ENCODE measurements around the gene GOLPH3.

The GOLPH3 gene

GRCh38 chr5:32159328-32160072 lies 14.6 kb downstream of the GOLPH3 start:
- H3K9me3 ChIP-seq: no peaks in the 10 kb centered on the region
- H3K27me3 ChIP-seq: no peaks in the 10 kb centered on the region
- H3K4me1 ChIP-seq: no peaks in the 10 kb centered on the region
- no peaks in the 10 kb centered on the region; the same call in 1 of the 2 replicates for H3K36me3 ChIP-seq
- DNase-seq: no peak
- TF ChIP-seq CTCF (IDR thresholded peaks at IDR 0.05; ENCODE audit: low read depth, low read length): no peak
- H3K4me3 ChIP-seq (ENCODE audit: low read depth, low read length): no peak overlapping the region

GRCh38 chr5:32158679-32158975 lies 15.5 kb downstream of the GOLPH3 start:
- Histone ChIP-seq H3K27me3 (no peaks in the 10 kb centered on the region), H3K4me1 (no peaks in the 10 kb centered on the region), H3K4me3 (ENCODE audit: low read depth, low read length) (no peak overlapping the region), H3K9me3 (no peaks in the 10 kb centered on the region), H3K36me3 (no peaks in the 10 kb centered on the region; the same call in 1 of the 2 replicates)
- no peak for TF ChIP-seq CTCF (IDR thresholded peaks at IDR 0.05; ENCODE audit: low read depth, low read length)
- DNase-seq: no peak

- DNase-seq: no peak
- Histone ChIP-seq H3K36me3 (no peaks in the 10 kb centered on the region), H3K9me3 (no peaks in the 10 kb centered on the region), H3K4me1 (no peaks in the 10 kb centered on the region), H3K4me3 (ENCODE audit: low read depth, low read length) (no peak overlapping the region), H3K27me3 (no peaks in the 10 kb centered on the region)
- no peak for TF ChIP-seq CTCF (IDR thresholded peaks at IDR 0.05; ENCODE audit: low read depth, low read length)
Measured at GRCh38 chr5:32157078-32157477, 17.0 kb downstream of the GOLPH3 start.

GRCh38 chr5:32156635-32157034 lies 17.5 kb downstream of the GOLPH3 start:
- no peaks in the 10 kb centered on the region for H3K9me3 ChIP-seq
- no peaks in the 10 kb centered on the region for H3K4me1 ChIP-seq
- DNase-seq: no peak
- no peaks in the 10 kb centered on the region for H3K27me3 ChIP-seq
- TF ChIP-seq CTCF (IDR thresholded peaks at IDR 0.05; ENCODE audit: low read depth, low read length): no peak
- no peaks in the 10 kb centered on the region for H3K36me3 ChIP-seq
- H3K4me3 ChIP-seq (ENCODE audit: low read depth, low read length): no peak overlapping the region

GRCh38 chr5:32155211-32155610 lies 18.9 kb downstream of the GOLPH3 start:
- H3K27me3 ChIP-seq: no peaks in the 10 kb centered on the region
- DNase-seq: no peak
- TF ChIP-seq CTCF (IDR thresholded peaks at IDR 0.05; ENCODE audit: low read depth, low read length): no peak
- H3K36me3 ChIP-seq: no peaks in the 10 kb centered on the region
- no peak overlapping the region for H3K4me3 ChIP-seq (ENCODE audit: low read depth, low read length)
- H3K9me3 ChIP-seq: no peaks in the 10 kb centered on the region
- H3K4me1 ChIP-seq: no peaks in the 10 kb centered on the region

GRCh38 chr5:32153723-32154122 lies 20.4 kb downstream of the GOLPH3 start:
- H3K36me3 ChIP-seq: no peaks in the 10 kb centered on the region
- TF ChIP-seq CTCF (IDR thresholded peaks at IDR 0.05; ENCODE audit: low read depth, low read length): no peak
- H3K9me3 ChIP-seq: no peaks in the 10 kb centered on the region
- DNase-seq: no peak
- H3K4me1 ChIP-seq: no peaks in the 10 kb centered on the region
- H3K27me3 ChIP-seq: no peaks in the 10 kb centered on the region
- no peak overlapping the region for H3K4me3 ChIP-seq (ENCODE audit: low read depth, low read length)

Data from BE2C (cell line).